BLaER1 treated with 17β-estradiol and CSF1 and Interleukin-3, amounts not matched to agents 10 nM and 100 nM (cell line): Measurements from ENCODE around the gene ZNF532.
"Not testable (repeated sequence)": the region's sequence is repeated elsewhere in the genome, so short reads cannot be mapped to it uniquely, and the experiment has no call there.

Experiments
- H3K27ac ChIP-seq, 11 experiments: shearing (Covaris generic); formaldehyde crosslinking; 2 replicates each; pipeline ENCODE4 v1.8.1; 2022
- H3K27me3 ChIP-seq, 11 experiments: shearing (Covaris generic); formaldehyde crosslinking; 2 replicates each; pipeline ENCODE4 v1.8.1; 2022
- H3K36me3 ChIP-seq, 11 experiments: shearing (Covaris generic); formaldehyde crosslinking; 2 replicates each; pipeline ENCODE4 v1.8.1; 2022
- H3K4me1 ChIP-seq, 10 experiments: shearing (Covaris generic); formaldehyde crosslinking; 2 replicates each; pipeline ENCODE4 v1.8.1; 2022
- H3K4me2 ChIP-seq, 11 experiments: shearing (Covaris generic); formaldehyde crosslinking; 2 replicates each; pipeline ENCODE4 v1.8.1; 2022
- H3K4me3 ChIP-seq, 10 experiments: shearing (Covaris generic); formaldehyde crosslinking; 2 replicates each; pipeline ENCODE4 v1.8.1; 2022
- H3K9ac ChIP-seq, 11 experiments: shearing (Covaris generic); formaldehyde crosslinking; 2 replicates each; pipeline ENCODE4 v1.8.1; 2022
- H3K9me3 ChIP-seq, 11 experiments: shearing (Covaris generic); formaldehyde crosslinking; replicated peaks in 1 of 11; 2 replicates each; pipeline ENCODE4 v1.8.1; 2022
- H4K20me1 ChIP-seq, 11 experiments: shearing (Covaris generic); formaldehyde crosslinking; 2 replicates each; pipeline ENCODE4 v1.8.1; 2022
- Cebpa-rat ChIP-seq, 11 experiments: shearing (Covaris generic); IDR thresholded peaks; 2 replicates each; pipeline ENCODE4 v1.8.1; 2022

The ZNF532 gene

DNA sequence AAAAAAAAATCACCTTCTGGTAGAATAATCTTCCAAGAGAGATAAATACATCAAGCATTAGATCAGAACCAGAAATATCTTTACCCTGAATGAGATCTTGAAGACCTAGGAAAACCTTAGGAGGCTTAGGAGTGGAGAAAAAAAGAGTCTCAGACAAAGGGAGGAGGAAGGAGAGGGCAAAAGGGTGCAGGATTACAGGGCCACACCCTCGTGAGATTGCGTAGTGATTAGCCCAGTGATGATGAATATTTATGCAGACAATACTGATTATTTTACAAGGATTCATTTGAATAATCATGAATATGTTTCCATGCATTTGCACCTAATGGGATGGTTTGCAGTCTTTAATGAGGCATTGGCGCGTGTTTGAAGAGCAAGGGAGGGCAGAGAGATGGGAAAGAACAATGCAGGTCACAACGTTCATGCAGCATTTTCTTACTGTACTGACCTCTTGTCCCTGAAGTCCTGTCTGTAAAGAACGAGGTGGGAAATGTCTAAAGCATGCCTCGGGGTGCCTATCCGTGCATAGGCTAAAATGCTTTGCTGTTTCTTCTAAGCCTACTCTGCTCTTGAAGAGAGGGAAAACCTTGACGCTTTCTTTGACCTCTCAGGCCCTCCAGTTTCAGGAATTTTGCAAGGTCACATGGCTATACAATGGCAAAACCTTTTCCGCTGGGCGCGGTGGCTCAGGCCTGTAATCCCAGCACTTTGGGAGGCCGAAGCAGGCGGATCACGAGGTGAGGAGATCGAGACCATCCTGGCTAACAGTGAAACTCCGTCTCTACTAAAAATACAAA lies 18.6 kb upstream of the ZNF532 start:
- H3K9ac ChIP-seq, result no peak overlapping the region
- no peak for TF ChIP-seq Cebpa-rat (IDR thresholded peaks at IDR 0.05)
- no peaks in the 10 kb centered on the region for H3K27me3 ChIP-seq
- no peak overlapping the region for H3K27ac ChIP-seq
- peaks cover 0 to 23% (median 17%) of the 10 kb centered on the region in 11 experiments; a peak in 14 of 22 replicates for H3K9me3 ChIP-seq
- no peak overlapping the region for H3K4me2 ChIP-seq
- H3K4me3 ChIP-seq, result no peak overlapping the region
- H3K36me3 ChIP-seq, result no peaks in the 10 kb centered on the region
- H3K4me1 ChIP-seq, result peaks cover 17 to 39% (median 32%) of the 10 kb centered on the region in 10 experiments
- H4K20me1 ChIP-seq, result no peaks in the 10 kb centered on the region

DNA sequence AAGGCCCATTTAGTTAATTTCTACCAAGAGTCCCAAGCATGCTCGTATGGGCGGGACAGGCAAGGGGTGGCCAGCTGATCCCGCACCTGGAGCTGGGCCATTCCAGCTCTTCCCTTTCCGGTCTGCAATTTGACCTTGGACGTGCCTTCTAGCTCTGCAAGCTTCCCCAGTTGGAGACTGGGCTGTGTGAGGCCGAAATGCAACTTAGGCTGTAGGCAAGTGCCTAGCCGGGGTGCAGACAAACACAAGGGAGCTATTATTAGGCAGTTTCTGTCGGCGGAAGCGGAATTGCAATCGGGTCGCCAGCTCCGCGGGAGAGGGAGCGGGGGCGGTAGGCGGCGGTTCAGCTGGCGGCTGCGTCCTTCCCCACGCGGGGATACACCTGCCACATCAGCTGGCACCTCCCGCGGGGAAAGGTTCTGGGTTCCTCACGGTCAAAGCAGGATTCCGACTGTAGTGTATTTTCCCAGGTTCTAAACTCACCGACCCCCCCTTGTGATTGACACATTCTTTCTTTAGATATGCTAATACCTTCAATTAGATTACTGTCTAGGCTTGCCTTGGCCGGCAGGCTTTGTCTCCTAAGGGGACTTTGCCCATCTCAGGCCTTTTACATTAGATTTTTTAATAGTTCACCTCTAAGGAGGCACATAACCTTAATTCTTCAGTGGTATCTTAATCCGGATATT lies 17.1 kb upstream of the ZNF532 start:
- Histone ChIP-seq H3K4me2 (peak overlapping the region; percentile 52 to 82 (median 68)), H3K9ac (no peak overlapping the region), H3K27me3 (no peaks in the 10 kb centered on the region), H3K4me3 (peak overlapping the region in 5 of 10 experiments; percentile 14 to 48 (median 23); a peak in 7 of 20 replicates), H3K36me3 (no peaks in the 10 kb centered on the region), H3K27ac (peak overlapping the region in 1 of 11 experiments; percentile 30; a peak in 2 of 22 replicates), H3K9me3 (peaks cover 0 to 23% (median 17%) of the 10 kb centered on the region in 11 experiments; a peak in 14 of 22 replicates), H3K4me1 (peaks cover 17 to 43% (median 34%) of the 10 kb centered on the region in 10 experiments), H4K20me1 (no peaks in the 10 kb centered on the region)
- no peak for TF ChIP-seq Cebpa-rat (IDR thresholded peaks at IDR 0.05)

GRCh38 chr18:58848685-58849084 lies 16.0 kb upstream of the ZNF532 start:
- Histone ChIP-seq H3K9me3 (peaks cover 0 to 23% (median 17%) of the 10 kb centered on the region in 11 experiments; a peak in 14 of 22 replicates), H4K20me1 (no peaks in the 10 kb centered on the region), H3K4me3 (no peak overlapping the region), H3K27me3 (no peaks in the 10 kb centered on the region), H3K36me3 (no peaks in the 10 kb centered on the region), H3K27ac (no peak overlapping the region), H3K9ac (no peak overlapping the region), H3K4me1 (peaks cover 17 to 46% (median 36%) of the 10 kb centered on the region in 10 experiments), H3K4me2 (peak overlapping the region in 6 of 11 experiments; percentile 1 to 73 (median 35); a peak in 6 of 22 replicates)
- no peak for TF ChIP-seq Cebpa-rat (IDR thresholded peaks at IDR 0.05)

GRCh38 chr18:58850786-58851469 lies 13.7 kb upstream of the ZNF532 start:
- Histone ChIP-seq H4K20me1 (no peaks in the 10 kb centered on the region), H3K4me1 (peaks cover 17 to 46% (median 36%) of the 10 kb centered on the region in 10 experiments), H3K9ac (no peak overlapping the region), H3K27ac (no peak overlapping the region), H3K4me3 (no peak overlapping the region), H3K27me3 (no peaks in the 10 kb centered on the region), H3K36me3 (no peaks in the 10 kb centered on the region), H3K9me3 (peaks cover 0 to 23% (median 17%) of the 10 kb centered on the region in 11 experiments; a peak in 14 of 22 replicates), H3K4me2 (peak overlapping the region; percentile 4 to 68 (median 32); a peak in 19 of 22 replicates)
- no peak for TF ChIP-seq Cebpa-rat (IDR thresholded peaks at IDR 0.05)

- Histone ChIP-seq H3K9ac (no peak overlapping the region), H3K4me2 (0 out of 22 replicates have a peak overlapping the region, but pooled peaks of 1 of the 11 experiments have one; percentile 14), H3K27ac (no peak overlapping the region), H4K20me1 (no peaks in the 10 kb centered on the region), H3K4me3 (no peak overlapping the region), H3K27me3 (no peaks in the 10 kb centered on the region), H3K9me3 (peaks cover 0 to 21% (median 16%) of the 10 kb centered on the region in 11 experiments; a peak in 14 of 22 replicates), H3K4me1 (peaks cover 21 to 45% (median 37%) of the 10 kb centered on the region in 10 experiments), H3K36me3 (no peaks in the 10 kb centered on the region)
- TF ChIP-seq Cebpa-rat (IDR thresholded peaks at IDR 0.05), result no peak
Measured at GRCh38 chr18:58851856-58852255, 12.8 kb upstream of the ZNF532 start.

DNA sequence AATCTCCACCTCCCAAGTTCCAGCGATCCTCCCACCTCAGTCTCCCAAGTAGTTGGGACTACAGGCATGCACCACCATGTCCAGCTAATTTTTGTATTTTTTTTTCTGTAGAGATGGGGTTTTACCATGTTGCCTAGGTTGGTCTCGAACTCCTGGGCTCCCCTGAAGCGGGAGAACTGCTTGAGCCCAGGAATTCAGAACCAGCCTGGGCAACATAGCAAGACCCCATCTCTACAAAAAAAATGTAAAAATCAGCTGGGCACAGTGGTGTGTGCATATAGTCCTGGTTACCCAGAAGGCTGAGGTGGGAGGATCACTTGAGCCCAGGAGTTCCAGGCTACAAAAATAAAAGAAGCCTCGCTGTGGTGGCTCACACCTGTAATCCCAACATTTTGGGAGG lies 12.0 kb upstream of the ZNF532 start:
- Histone ChIP-seq H3K9ac (no peak overlapping the region), H3K9me3 (peaks cover 0 to 13% (median 11%) of the 10 kb centered on the region in 11 experiments; a peak in 14 of 22 replicates), H3K36me3 (no peaks in the 10 kb centered on the region), H3K27ac (no peak overlapping the region), H3K27me3 (no peaks in the 10 kb centered on the region), H3K4me1 (peaks cover 15 to 37% (median 30%) of the 10 kb centered on the region in 10 experiments), H3K4me3 (no peak overlapping the region), H4K20me1 (no peaks in the 10 kb centered on the region), H3K4me2 (peak overlapping the region in 3 of 11 experiments; percentile 24 to 32 (median 30); a peak in 2 of 22 replicates)
- TF ChIP-seq Cebpa-rat (IDR thresholded peaks at IDR 0.05), result no peak

DNA sequence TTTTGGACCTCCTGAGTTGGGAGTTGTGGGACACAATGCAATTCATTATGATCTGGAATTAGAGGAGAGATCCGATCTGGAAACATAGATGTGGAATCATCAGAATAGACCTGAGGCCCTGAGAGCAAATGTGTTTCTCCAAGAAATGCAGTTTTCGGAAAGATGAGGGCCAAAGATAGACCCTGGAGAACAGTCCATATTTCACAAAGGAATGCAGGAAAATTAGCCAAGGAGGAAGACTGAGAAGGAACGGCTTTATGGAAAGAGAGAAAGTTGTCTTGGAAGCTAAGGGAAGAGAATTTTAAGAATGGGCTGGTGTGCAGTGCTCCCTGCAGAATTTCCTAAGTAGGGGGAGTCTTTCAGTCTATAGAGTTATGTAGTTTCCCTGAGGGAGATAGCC lies 11.1 kb upstream of the ZNF532 start:
- H3K36me3 ChIP-seq, result no peaks in the 10 kb centered on the region
- H3K4me2 ChIP-seq, result peak overlapping the region in 5 of 11 experiments; percentile 14 to 32 (median 30); a peak in 5 of 22 replicates
- no peaks in the 10 kb centered on the region for H3K27me3 ChIP-seq
- no peaks in the 10 kb centered on the region for H4K20me1 ChIP-seq
- H3K9ac ChIP-seq, result no peak overlapping the region
- peaks cover 9 to 28% (median 22%) of the 10 kb centered on the region in 10 experiments; a peak in 17 of 20 replicates for H3K4me1 ChIP-seq
- H3K27ac ChIP-seq, result no peak overlapping the region
- no peak for TF ChIP-seq Cebpa-rat (IDR thresholded peaks at IDR 0.05)
- H3K9me3 ChIP-seq, result peaks cover 0 to 4% (median 4%) of the 10 kb centered on the region in 11 experiments; a peak in 12 of 22 replicates
- no peak overlapping the region for H3K4me3 ChIP-seq

- H3K9me3 ChIP-seq, H3K4me3 ChIP-seq, H3K4me2 ChIP-seq, H3K9ac ChIP-seq, H4K20me1 ChIP-seq, H3K36me3 ChIP-seq, H3K27ac ChIP-seq: not testable (repeated sequence)
- H3K27me3 ChIP-seq, result peaks cover 1 to 13% (median 8%) of the 10 kb centered on the region in 11 experiments; a peak in 17 of 22 replicates
- H3K4me1 ChIP-seq, result peaks cover 6 to 16% (median 12%) of the 10 kb centered on the region in 10 experiments; a peak in 17 of 20 replicates
Measured at GRCh38 chr18:58855521-58855920, 9.2 kb upstream of the ZNF532 start.
